Mononuclear cell (primary cell): ENCODE data around the gene TBC1D4. TPM values are rescaled to one million over a fixed set of nuclear protein-coding genes. Genes with fewer than 3 reads are reported as not detected.

ENCODE experiments used
- H3K27me3 ChIP-seq: 2 replicates; pipeline ENCODE4 v1.6.0; 2011; ENCODE audit warnings: low read length, control low read depth; ENCODE audit not compliant: insufficient read depth
- H3K4me1 ChIP-seq: 2 replicates; pipeline ENCODE4 v1.5.1; 2011; ENCODE audit warnings: mild to moderate bottlenecking, low read length, control low read depth; ENCODE audit not compliant: insufficient read depth
- H3K4me3 ChIP-seq: 2 replicates; pipeline ENCODE4 v1.5.1; 2011; ENCODE audit warnings: mild to moderate bottlenecking, low read length, moderate library complexity
- H3K9me3 ChIP-seq: 2 replicates; pipeline ENCODE4 v1.5.1; 2011; ENCODE audit warnings: low read depth, mild to moderate bottlenecking, control low read depth, low read length
- total RNA-seq: library from RNA; depleted of rRNA; stranded (reverse); fragments of >200 nt; gene quantifications from one replicate; pipeline ENCODE4 v1.2.3, GENCODE V29; 2012

The TBC1D4 gene
- total RNA-seq, 1 donor = 34.5 TPM

DNA sequence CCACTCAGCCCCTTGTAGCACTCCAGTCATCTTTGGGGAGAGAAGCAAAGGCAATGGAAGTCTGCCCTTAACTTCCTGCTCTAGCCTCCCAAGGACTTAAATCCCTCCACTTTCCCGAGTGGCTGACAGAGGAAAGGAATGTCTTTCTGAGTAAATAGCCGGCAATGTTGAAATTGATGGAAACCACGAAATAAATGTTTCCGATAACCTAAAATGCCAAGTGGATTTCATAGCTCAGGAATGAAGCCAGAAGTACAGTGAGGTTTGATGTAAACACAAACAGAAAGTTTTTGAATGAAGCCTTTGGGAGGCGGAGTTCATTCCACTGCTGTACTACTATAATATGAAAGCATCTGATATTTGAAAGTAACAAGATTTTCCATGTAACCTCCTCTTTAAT is 14.0 kb upstream of the TBC1D4 start:
- peaks cover 4% of the 10 kb centered on the region for H3K27me3 ChIP-seq
- H3K9me3 ChIP-seq = no peaks in the 10 kb centered on the region
- H3K4me3 ChIP-seq = no peak overlapping the region
- H3K4me1 ChIP-seq = no peaks in the 10 kb centered on the region

DNA sequence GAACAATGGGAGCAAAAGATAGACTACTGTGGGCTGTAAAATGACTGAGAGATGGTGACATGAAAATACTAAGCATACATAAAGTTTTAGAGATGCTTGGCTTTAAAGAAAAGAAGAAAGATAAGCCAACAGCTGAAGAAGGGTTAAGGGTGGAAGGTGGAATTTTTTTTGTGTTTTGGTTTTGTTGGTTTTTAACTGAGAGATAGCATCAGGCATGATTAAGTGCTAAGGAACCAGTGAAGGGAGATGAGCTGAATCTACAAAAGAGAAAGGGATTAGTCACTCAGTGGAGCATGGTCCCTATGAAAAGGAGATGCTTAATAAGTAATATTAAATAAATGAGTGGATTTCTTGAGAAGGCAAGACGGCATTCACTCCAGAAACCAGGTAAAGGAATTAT is 12.5 kb upstream of the TBC1D4 start:
- no peaks in the 10 kb centered on the region for H3K9me3 ChIP-seq
- H3K27me3 ChIP-seq = peaks cover 4% of the 10 kb centered on the region
- H3K4me3 ChIP-seq = no peak overlapping the region
- H3K4me1 ChIP-seq = peaks cover 2% of the 10 kb centered on the region

DNA sequence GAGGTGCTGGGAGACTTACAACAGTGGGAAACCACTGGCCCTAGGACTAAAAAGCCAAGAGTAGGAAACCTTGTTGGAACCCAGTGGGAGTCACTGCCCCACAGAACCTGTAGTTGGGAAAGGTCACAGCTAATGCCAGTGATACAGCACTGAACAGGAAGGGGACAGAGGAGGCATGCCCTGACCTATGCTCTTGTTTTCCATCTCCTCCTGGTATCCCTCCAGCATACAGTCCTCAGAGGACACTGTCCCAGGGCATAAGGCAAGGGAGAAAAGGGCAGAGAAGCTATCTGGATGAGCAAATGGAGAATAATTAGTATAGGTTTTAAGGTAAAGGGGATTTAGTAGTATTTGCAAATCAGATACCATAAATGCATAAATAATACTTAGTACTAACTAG is 11.2 kb upstream of the TBC1D4 start:
- H3K27me3 ChIP-seq = no peaks in the 10 kb centered on the region
- peaks cover 6% of the 10 kb centered on the region for H3K4me1 ChIP-seq
- no peaks in the 10 kb centered on the region for H3K9me3 ChIP-seq
- H3K4me3 ChIP-seq = no peak overlapping the region

DNA sequence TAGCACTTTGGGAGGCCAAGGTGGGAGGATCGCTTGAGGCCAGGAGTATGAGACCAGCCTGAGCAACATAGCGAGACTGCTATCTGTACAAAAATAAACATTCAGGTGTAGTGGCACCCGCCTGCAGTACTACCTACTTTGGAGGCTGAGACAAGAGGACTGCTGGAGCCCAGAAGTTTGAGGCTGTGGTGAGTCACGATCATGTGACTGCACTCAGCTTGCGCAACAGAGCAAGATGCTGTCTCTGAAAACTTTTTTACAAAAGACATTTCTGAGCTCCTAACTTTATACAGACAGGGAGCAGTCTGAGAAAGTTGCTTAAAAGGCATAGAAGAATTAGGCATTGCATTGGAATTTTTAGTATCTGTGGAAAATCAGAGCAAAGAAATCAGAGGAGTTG is 10.4 kb upstream of the TBC1D4 start:
- no peaks in the 10 kb centered on the region for H3K9me3 ChIP-seq
- H3K27me3 ChIP-seq = no peaks in the 10 kb centered on the region
- peaks cover 6% of the 10 kb centered on the region for H3K4me1 ChIP-seq
- H3K4me3 ChIP-seq = no peak overlapping the region

DNA sequence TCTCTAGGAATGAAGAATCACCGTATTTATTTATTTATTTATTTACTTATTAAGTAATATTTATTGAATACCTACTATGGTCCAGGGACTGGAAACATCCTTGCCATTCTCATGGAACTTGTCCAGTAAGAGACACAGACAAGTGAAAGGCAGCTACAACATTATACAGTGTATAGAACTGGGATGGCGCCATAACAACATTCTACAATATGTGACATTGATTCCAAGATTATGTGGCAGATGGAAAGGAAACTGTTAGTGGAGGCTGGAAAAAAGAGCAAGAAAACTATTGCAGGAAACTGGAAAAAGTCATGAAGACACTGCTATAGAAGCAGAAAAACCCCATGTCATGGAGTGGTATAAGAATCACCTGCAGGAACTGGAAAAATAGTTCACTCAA is 9.4 kb upstream of the TBC1D4 start:
- Histone ChIP-seq H3K9me3 (no peaks in the 10 kb centered on the region), H3K4me3 (no peak overlapping the region), H3K4me1 (peaks cover 13% of the 10 kb centered on the region), H3K27me3 (no peaks in the 10 kb centered on the region)

DNA sequence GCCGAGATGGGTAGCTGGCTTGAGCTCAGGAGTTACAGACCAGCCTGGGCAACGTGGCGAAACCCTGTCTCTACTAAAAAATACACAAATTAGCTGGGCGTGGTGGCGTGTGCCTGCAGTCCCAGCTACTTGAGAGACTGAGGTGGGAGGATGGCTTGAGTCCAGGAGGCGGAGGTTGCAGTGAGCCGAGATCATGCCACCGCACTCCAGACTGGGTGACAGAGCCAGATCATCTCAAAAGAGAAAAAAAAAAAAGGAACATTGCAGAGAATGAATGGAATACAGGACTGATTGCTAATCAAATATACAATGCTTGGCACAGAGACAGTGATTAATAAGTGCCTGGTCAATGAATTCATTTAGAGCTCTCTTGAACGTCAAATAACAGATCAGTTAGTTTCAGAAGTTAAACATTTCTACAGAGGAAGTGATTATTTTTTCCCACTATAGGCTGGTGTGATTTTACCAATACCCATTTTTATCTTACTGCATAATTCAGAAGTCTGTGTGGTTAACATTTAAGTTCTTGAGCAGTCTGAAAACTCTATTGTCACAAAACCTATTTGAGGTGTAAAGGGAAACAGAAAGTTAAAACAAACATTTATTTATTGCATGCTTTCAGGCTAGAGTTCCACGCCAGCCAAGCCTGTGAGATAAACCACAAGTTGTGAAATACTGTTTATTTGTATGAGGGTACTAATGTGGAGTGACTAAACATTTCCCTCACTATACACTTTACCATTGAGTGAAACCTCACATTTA is 7.7 kb upstream of the TBC1D4 start:
- Histone ChIP-seq H3K4me1 (peaks cover 19% of the 10 kb centered on the region), H3K9me3 (no peaks in the 10 kb centered on the region), H3K4me3 (no peak overlapping the region), H3K27me3 (peaks cover 3% of the 10 kb centered on the region)

DNA sequence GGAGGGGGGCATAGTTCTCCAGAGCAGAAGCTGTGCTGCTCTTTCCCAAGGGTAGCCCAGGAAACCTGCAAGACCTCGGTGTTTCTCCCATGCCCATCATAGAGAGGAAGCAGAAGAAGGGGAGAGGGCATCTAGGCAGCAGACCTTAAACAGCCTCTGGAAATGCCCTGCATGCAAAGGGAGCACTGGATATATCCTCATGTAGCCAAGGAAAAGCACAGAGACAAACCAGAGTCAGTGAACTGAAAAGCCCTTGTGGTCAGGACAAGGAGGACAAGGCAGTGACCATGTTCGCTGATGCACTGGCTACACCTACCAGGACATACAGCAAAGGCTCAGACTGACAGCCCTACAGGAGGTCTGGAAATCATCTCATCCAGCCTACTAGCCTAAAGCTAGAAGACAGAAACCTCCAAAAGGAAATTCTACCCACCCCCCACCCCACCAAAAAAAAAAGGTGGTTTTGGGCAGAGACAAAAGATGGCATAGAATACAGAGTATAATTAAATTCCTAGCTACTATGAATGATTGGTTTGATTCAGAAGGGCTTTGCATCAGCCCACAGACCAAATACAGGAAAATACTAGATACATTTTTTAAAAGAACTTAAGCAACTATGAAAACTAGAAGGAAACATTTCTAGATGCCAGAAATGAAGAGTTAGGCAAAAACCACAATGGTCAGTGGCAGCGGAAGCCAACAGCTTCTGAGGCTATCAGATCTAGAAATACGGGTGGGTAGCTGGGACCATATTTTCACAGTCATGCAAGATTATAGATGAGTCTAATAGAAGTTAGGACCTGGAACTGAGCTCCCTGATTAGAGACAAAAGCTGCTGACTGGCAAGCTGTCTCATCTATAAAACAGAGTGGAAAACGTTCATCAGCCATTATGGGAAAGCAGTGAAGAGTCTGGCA is 4.4 kb upstream of the TBC1D4 start:
- Histone ChIP-seq H3K4me1 (peaks cover 20% of the 10 kb centered on the region), H3K27me3 (peaks cover 16% of the 10 kb centered on the region), H3K9me3 (no peaks in the 10 kb centered on the region)

DNA sequence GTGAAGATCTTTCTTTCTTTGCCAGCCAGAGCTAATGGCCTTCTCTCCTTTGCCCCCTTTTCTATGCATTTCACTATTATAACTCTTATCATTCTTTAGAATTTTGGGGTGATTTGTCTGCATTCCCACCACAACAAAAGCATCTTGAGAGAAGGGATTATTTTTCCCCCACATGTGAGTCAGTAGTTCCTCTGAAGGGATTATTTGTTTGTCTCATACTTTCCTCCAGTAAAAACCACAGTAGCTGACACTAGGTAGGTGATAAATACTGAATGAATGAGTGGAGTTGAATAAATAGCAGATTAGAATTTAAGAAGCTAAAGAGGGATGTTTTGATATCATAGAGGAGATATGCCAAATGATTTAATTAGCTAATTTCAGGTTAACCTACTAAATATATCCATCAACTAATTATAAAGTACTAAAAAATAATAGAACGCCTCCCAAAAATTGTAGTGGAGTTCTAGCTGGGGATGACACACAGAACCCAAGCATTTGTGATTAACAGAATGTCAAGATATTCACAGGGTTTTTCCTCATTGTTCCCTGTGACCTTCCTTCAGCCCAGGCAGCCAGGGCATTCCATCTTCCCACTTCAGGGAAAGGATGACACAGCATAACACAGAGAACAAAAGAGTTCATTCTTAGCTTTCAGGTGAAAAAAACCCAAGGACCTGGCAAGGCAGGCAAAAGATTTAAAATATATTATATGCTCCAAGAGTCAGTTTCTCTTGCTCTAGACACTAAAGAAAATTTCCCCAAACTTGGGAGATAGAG is 3.5 kb upstream of the TBC1D4 start:
- no peaks in the 10 kb centered on the region for H3K9me3 ChIP-seq
- H3K27me3 ChIP-seq = peaks cover 21% of the 10 kb centered on the region
- H3K4me1 ChIP-seq = peaks cover 28% of the 10 kb centered on the region
- H3K4me3 ChIP-seq = no peak overlapping the region

More for the DNA sequence above, 4.4 kb upstream of the TBC1D4 start:
- no peak overlapping the region for H3K4me3 ChIP-seq

DNA sequence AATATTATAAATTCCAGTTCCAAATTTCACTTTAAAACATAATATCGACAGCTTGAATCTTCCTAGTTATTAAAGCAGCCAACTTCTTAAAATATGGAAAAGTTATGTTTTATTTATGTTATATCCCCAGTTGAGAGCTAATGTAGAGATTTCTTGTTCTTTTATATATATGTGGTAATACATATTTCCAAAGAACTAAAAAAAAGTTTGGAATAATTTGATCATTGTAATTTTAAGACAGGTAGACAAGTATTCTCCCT is 781 bp upstream of the TBC1D4 start:
- H3K27me3 ChIP-seq = peaks cover 47% of the 10 kb centered on the region
- peak overlapping the region; percentile 51 for H3K4me3 ChIP-seq
- peaks cover 25% of the 10 kb centered on the region for H3K4me1 ChIP-seq

DNA sequence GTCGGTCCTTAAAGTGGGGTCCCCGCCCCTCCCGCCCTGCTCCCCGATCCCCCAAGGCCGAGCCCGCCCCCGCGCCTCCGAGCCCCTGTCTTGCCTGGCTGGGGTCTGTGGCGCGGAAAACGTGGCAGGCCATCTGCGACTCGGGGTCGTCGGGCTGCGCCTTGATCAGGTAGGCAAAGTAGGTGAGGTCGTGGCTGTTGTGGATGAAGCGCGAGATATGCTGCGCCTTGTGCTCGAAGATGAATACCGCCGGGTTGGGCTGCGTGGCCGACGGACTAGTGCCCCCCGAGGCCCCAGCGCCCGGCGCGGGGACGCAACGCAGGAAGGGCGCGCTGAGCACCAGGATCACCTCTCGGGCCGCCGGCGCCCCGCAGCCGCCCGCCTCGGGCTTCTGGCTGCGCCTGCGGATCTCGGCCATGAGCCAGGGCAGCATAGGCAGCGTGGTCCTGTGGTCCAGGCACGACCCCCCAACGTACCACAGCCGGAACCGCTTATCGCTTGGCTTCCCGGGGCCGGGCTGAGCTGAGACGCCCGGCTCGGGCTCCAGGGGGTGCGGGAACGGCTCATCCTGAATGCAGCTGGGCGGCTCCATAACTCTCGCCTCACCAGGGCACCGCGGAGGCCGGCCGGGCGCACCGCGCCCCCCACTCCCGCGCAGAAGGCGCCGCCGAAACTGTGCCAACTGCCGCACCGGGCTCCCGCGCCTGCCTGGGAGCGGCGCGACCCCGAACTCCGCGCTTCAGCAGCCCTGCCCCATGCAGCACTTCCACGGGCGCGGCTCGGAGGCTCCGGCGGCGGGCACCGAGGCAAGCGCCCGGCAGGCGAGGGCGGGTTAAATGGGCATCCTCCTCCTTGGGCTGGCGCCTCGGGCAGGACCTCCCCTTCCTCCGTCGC is 546 bp downstream of the TBC1D4 start:
- H3K27me3 ChIP-seq = peaks cover 48% of the 10 kb centered on the region
- H3K4me3 ChIP-seq = peak overlapping the region; percentile 51
- no peaks in the 10 kb centered on the region for H3K9me3 ChIP-seq
- H3K4me1 ChIP-seq = peaks cover 19% of the 10 kb centered on the region

More for the DNA sequence above, 781 bp upstream of the TBC1D4 start:
- no peaks in the 10 kb centered on the region for H3K9me3 ChIP-seq

DNA sequence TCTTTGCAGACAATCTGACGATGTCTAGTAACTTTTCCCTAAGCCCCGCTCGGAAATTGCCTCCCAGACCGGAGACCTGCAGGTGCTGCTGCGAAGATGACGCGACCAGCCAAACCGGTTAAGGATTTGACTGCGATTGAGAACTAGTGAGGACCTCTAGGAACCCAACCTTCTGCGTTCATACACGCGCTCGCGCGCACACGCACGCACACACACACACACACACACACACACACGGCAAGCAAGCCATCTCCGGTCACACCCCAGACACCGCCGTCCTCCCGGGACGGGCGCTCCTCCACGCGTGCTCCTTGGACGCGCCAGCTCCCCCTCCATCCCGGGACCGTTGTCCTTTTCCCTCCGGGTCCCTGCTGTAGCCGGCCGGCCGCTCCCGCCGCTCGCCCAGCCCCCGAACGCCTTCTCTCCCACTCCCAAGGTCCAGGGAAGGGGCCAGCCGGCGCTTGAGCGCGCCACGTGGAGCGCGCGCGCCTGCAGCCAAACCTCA is 1.2 kb downstream of the TBC1D4 start:
- Histone ChIP-seq H3K4me1 (peaks cover 13% of the 10 kb centered on the region), H3K9me3 (no peaks in the 10 kb centered on the region), H3K27me3 (peaks cover 45% of the 10 kb centered on the region), H3K4me3 (peak overlapping the region; percentile 14)

DNA sequence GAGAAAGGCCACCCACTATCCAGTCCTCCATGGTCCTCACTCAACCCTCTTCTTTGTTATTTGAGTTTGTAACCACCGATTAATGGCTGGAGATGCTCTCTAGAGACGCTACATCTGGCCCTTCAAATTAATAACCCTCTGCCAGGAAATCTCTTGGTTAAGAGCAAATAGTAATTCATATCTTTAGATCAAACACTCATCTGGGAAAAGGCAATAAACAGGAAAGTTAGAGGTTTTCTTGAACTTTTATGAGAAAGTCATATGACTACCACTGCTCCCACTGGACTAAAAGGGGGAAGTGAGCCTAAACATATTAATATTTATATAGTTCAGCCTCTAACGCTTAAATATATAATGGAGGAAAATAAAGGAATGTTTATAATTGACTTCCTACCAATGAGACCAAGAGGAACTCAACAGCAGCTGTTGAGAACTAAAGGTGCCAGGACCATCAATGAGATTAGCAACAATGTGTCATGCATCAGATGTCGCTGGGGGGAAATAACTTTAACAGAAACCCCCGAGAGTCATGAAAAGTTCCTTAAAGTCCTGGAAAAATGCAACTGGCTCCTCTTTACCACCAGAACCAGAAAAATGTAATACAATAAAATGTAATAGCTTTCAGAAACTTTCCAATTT is 2.7 kb downstream of the TBC1D4 start:
- peaks cover 44% of the 10 kb centered on the region for H3K27me3 ChIP-seq
- H3K9me3 ChIP-seq = no peaks in the 10 kb centered on the region

DNA sequence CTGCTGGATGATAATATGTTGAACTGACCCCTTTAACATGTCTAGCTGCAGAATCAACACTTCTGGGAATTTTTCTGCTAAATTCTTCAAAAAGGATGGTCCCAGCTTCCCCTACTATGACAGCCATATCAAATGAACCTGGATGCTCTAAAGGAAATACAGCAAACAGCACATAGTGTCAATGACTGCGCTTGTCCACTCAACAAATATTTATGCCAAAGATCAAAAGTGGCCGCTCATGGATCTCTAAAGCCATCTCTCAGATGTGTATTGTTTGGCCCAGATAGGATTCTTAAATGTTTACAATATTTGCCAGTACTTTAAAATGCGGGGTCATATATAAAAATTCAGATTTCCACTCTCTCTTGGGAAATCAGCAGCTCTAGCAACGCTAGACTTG is 3.3 kb downstream of the TBC1D4 start:
- Histone ChIP-seq H3K27me3 (peaks cover 40% of the 10 kb centered on the region), H3K4me3 (no peak overlapping the region), H3K9me3 (no peaks in the 10 kb centered on the region), H3K4me1 (peaks cover 13% of the 10 kb centered on the region)

More for the DNA sequence above, 2.7 kb downstream of the TBC1D4 start:
- Histone ChIP-seq H3K4me1 (peaks cover 13% of the 10 kb centered on the region), H3K4me3 (no peak overlapping the region)

DNA sequence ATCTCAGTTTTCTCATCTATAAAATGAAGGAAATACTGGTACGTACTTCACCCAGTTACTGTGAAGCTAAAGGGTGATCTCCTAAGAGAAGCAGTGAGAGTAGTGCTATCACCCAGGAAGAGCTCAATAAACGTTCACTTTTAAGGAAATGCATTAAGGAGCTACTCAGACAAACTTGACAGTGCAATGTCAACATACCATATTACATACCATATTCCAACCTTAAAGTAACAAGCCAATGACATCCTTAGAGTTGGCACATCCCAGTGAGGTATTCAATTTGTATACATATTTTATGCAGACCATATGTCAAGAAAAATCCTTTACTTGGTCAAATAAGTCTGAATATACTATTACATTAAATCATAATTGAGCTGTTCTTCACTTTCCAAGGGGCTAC is 7.0 kb downstream of the TBC1D4 start:
- no peaks in the 10 kb centered on the region for H3K9me3 ChIP-seq
- H3K4me3 ChIP-seq = no peak overlapping the region
- H3K27me3 ChIP-seq = peaks cover 22% of the 10 kb centered on the region
- no peaks in the 10 kb centered on the region for H3K4me1 ChIP-seq
